Measurements from ENCODE around the gene SPR. TPM values are rescaled to one million over a fixed set of nuclear protein-coding genes. Genes with fewer than 3 reads are reported as not detected.

SPR gene
- total and polyA plus RNA-seq, 2 of the 13 experiments (the other 11 are each of a cell fraction or from before 2014, with no cell fraction given) = 34.0 to 96.0 TPM

- TF ChIP-seq, protein P1, sequence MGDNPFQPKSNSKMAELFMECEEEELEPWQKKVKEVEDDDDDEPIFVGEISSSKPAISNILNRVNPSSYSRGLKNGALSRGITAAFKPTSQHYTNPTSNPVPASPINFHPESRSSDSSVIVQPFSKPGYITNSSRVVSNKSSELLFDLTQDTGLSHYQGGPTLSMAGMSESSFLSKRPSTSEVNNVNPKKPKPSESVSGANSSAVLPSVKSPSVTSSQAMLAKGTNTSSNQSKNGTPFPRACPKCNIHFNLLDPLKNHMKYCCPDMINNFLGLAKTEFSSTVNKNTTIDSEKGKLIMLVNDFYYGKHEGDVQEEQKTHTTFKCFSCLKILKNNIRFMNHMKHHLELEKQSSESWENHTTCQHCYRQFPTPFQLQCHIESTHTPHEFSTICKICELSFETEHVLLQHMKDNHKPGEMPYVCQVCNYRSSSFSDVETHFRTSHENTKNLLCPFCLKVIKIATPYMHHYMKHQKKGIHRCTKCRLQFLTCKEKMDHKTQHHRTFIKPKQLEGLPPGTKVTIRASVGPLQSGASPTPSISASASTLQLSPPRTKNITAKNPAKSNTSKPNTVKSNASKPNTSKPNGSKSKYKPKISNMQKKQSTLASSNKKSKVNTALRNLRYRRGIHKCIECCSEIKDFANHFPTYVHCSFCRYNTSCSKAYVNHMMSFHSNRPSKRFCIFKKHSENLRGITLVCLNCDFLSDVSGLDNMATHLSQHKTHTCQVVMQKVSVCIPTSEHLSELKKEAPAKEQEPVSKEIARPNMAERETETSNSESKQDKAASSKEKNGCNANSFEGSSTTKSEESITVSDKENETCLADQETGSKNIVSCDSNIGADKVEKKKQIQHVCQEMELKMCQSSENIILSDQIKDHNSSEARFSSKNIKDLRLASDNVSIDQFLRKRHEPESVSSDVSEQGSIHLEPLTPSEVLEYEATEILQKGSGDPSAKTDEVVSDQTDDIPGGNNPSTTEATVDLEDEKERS (CRISPR knock-in tag; IDR thresholded peaks at IDR 0.05) = 0 out of 2 replicates have a peak, but pooled peaks have one; percentile 24
- TF ChIP-seq EZH2 (conservative IDR thresholded peaks at IDR 0.05; ENCODE audit: low read depth, low read length) (0 out of 2 replicates have a peak, but pooled peaks have one; percentile 28), KDM3A (CRISPR knock-in tag; IDR thresholded peaks at IDR 0.05; ENCODE audit: low read depth) (0 out of 2 replicates have a peak, but pooled peaks have one; percentile 24), ZNF687 (CRISPR knock-in tag; IDR thresholded peaks at IDR 0.05) (peak; percentile 7; the same call in 1 of the 2 replicates), TEAD3 (CRISPR knock-in tag; optimal IDR thresholded peaks at IDR 0.05; ENCODE audit: borderline replicate concordance) (peak; percentile 4), ZNF296 (CRISPR knock-in tag; conservative IDR thresholded peaks at IDR 0.05) (0 out of 2 replicates have a peak, but pooled peaks have one; percentile 17), ZNF607 (CRISPR knock-in tag; IDR thresholded peaks at IDR 0.05; ENCODE audit: borderline replicate concordance) (0 out of 2 replicates have a peak, but pooled peaks have one; percentile 66)
- TF ChIP-seq, protein P2, sequence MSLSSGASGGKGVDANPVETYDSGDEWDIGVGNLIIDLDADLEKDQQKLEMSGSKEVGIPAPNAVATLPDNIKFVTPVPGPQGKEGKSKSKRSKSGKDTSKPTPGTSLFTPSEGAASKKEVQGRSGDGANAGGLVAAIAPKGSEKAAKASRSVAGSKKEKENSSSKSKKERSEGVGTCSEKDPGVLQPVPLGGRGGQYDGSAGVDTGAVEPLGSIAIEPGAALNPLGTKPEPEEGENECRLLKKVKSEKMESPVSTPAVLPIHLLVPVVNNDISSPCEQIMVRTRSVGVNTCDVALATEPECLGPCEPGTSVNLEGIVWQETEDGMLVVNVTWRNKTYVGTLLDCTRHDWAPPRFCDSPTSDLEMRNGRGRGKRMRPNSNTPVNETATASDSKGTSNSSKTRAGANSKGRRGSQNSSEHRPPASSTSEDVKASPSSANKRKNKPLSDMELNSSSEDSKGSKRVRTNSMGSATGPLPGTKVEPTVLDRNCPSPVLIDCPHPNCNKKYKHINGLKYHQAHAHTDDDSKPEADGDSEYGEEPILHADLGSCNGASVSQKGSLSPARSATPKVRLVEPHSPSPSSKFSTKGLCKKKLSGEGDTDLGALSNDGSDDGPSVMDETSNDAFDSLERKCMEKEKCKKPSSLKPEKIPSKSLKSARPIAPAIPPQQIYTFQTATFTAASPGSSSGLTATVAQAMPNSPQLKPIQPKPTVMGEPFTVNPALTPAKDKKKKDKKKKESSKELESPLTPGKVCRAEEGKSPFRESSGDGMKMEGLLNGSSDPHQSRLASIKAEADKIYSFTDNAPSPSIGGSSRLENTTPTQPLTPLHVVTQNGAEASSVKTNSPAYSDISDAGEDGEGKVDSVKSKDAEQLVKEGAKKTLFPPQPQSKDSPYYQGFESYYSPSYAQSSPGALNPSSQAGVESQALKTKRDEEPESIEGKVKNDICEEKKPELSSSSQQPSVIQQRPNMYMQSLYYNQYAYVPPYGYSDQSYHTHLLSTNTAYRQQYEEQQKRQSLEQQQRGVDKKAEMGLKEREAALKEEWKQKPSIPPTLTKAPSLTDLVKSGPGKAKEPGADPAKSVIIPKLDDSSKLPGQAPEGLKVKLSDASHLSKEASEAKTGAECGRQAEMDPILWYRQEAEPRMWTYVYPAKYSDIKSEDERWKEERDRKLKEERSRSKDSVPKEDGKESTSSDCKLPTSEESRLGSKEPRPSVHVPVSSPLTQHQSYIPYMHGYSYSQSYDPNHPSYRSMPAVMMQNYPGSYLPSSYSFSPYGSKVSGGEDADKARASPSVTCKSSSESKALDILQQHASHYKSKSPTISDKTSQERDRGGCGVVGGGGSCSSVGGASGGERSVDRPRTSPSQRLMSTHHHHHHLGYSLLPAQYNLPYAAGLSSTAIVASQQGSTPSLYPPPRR (CRISPR knock-in tag; IDR thresholded peaks at IDR 0.05; ENCODE audit: borderline replicate concordance) = 0 out of 2 replicates have a peak, but pooled peaks have one; percentile 11
- TF ChIP-seq, protein P3, sequence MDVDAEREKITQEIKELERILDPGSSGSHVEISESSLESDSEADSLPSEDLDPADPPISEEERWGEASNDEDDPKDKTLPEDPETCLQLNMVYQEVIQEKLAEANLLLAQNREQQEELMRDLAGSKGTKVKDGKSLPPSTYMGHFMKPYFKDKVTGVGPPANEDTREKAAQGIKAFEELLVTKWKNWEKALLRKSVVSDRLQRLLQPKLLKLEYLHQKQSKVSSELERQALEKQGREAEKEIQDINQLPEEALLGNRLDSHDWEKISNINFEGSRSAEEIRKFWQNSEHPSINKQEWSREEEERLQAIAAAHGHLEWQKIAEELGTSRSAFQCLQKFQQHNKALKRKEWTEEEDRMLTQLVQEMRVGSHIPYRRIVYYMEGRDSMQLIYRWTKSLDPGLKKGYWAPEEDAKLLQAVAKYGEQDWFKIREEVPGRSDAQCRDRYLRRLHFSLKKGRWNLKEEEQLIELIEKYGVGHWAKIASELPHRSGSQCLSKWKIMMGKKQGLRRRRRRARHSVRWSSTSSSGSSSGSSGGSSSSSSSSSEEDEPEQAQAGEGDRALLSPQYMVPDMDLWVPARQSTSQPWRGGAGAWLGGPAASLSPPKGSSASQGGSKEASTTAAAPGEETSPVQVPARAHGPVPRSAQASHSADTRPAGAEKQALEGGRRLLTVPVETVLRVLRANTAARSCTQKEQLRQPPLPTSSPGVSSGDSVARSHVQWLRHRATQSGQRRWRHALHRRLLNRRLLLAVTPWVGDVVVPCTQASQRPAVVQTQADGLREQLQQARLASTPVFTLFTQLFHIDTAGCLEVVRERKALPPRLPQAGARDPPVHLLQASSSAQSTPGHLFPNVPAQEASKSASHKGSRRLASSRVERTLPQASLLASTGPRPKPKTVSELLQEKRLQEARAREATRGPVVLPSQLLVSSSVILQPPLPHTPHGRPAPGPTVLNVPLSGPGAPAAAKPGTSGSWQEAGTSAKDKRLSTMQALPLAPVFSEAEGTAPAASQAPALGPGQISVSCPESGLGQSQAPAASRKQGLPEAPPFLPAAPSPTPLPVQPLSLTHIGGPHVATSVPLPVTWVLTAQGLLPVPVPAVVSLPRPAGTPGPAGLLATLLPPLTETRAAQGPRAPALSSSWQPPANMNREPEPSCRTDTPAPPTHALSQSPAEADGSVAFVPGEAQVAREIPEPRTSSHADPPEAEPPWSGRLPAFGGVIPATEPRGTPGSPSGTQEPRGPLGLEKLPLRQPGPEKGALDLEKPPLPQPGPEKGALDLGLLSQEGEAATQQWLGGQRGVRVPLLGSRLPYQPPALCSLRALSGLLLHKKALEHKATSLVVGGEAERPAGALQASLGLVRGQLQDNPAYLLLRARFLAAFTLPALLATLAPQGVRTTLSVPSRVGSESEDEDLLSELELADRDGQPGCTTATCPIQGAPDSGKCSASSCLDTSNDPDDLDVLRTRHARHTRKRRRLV (CRISPR knock-in tag; IDR thresholded peaks at IDR 0.05) = 0 out of 2 replicates have a peak, but pooled peaks have one; percentile 13
Observed at GRCh38 chr2:72917138-72917876, 30.1 kb downstream of the SPR start, which contains the start of gene EMX1 (continued).
